Thyroid gland (tissue), 4 donors: Measurements from ENCODE around the gene ERMARD.

ENCODE experiments used
- POLR2A ChIP-seq, 2 donors: fragments of 450-650 bp; IDR thresholded peaks; one replicate each; pipeline ENCODE4 v1.6.1; 2017; ENCODE audit warnings: antibody characterized with exemption in 2 of 2, mild to moderate bottlenecking in 2 of 2, moderate library complexity in 1 of 2
- TF ChIP-seq, protein P1 (sequence below), 6 experiments: fragments of 200-600 bp in 3 of 6; fragments of 450-650 bp in 3 of 6; sonication (generic) in 3 of 6; IDR thresholded peaks; one replicate each; pipeline ENCODE4 v1.5.1; 2016 to 2019; ENCODE audit warnings: antibody characterized with exemption in 6 of 6, mild to moderate bottlenecking in 2 of 6, inconsistent platforms in 1 of 6, moderate library complexity in 1 of 6

DNA sequence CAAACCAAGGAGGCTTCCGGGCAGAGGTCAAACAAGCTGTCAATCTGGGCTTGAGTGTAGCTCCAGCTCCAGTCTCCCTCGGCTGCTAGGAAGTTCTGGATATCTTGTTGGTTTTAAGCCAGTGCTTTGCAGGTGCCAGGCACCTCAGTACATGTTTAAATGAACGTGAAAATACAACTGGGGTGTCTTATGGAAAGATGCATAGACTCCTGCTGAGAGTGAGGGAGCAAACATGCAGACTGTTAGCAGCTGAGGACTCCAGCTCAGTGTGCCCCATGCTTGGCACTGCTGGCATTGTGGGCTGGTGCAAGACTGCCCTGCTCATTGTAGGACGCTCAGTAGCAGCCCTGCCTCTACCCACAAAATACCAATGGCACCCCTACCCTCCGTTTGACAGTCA is 28.5 kb downstream of the ERMARD start:
- TF ChIP-seq, protein P1, sequence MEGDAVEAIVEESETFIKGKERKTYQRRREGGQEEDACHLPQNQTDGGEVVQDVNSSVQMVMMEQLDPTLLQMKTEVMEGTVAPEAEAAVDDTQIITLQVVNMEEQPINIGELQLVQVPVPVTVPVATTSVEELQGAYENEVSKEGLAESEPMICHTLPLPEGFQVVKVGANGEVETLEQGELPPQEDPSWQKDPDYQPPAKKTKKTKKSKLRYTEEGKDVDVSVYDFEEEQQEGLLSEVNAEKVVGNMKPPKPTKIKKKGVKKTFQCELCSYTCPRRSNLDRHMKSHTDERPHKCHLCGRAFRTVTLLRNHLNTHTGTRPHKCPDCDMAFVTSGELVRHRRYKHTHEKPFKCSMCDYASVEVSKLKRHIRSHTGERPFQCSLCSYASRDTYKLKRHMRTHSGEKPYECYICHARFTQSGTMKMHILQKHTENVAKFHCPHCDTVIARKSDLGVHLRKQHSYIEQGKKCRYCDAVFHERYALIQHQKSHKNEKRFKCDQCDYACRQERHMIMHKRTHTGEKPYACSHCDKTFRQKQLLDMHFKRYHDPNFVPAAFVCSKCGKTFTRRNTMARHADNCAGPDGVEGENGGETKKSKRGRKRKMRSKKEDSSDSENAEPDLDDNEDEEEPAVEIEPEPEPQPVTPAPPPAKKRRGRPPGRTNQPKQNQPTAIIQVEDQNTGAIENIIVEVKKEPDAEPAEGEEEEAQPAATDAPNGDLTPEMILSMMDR (IDR thresholded peaks at IDR 0.05): no peak
- no peak for TF ChIP-seq POLR2A (IDR thresholded peaks at IDR 0.05)
